Measurements from ENCODE around the gene TMTC1.

Gene TMTC1

GRCh38 chr12:29780084-29780483, 3.7 kb downstream of the TMTC1 start:
- DNase-seq (ENCODE audit: low read depth) = no peak

- DNase-seq (ENCODE audit: low read depth) = no peak
Measured at GRCh38 chr12:29778531-29778930, 5.2 kb downstream of the TMTC1 start.

GRCh38 chr12:29773076-29773475, 10.7 kb downstream of the TMTC1 start:
- DNase-seq (ENCODE audit: low read depth) = no peak

- no peak for DNase-seq (ENCODE audit: low read depth)
Measured at GRCh38 chr12:29771786-29772185, 12.0 kb downstream of the TMTC1 start.

- no peak for DNase-seq (ENCODE audit: low read depth)
Measured at GRCh38 chr12:29771165-29771564, 12.6 kb downstream of the TMTC1 start.

GRCh38 chr12:29769162-29769858, 14.4 kb downstream of the TMTC1 start:
- peak; percentile 92 for DNase-seq (ENCODE audit: low read depth)

- DNase-seq (ENCODE audit: low read depth) = no peak
Measured at GRCh38 chr12:29768372-29768771, 15.4 kb downstream of the TMTC1 start.

GRCh38 chr12:29763301-29763683, 20.4 kb downstream of the TMTC1 start:
- no peak for DNase-seq (ENCODE audit: low read depth)

- DNase-seq (ENCODE audit: low read depth) = peak; percentile 58
Measured at GRCh38 chr12:29762637-29763300, 21.0 kb downstream of the TMTC1 start.

- DNase-seq (ENCODE audit: low read depth) = no peak
Measured at GRCh38 chr12:29759950-29760349, 23.8 kb downstream of the TMTC1 start.

- no peak for DNase-seq (ENCODE audit: low read depth)
Measured at GRCh38 chr12:29756741-29757390, 26.9 kb downstream of the TMTC1 start.

- no peak for DNase-seq (ENCODE audit: low read depth)
Measured at GRCh38 chr12:29754235-29755189, 29.2 kb downstream of the TMTC1 start.

GRCh38 chr12:29752121-29752520, 31.6 kb downstream of the TMTC1 start:
- peak; percentile 71 for DNase-seq (ENCODE audit: low read depth)

- DNase-seq (ENCODE audit: low read depth) = no peak
Measured at GRCh38 chr12:29751676-29752075, 32.1 kb downstream of the TMTC1 start.

- DNase-seq (ENCODE audit: low read depth) = no peak
Measured at GRCh38 chr12:29750928-29751220, 32.9 kb downstream of the TMTC1 start.

- DNase-seq (ENCODE audit: low read depth) = no peak
Measured at GRCh38 chr12:29750131-29750927, 33.4 kb downstream of the TMTC1 start.

- no peak for DNase-seq (ENCODE audit: low read depth)
Measured at GRCh38 chr12:29744365-29744764, 39.4 kb downstream of the TMTC1 start.

- DNase-seq (ENCODE audit: low read depth) = peak; percentile 98
Measured at GRCh38 chr12:29743801-29744200, 39.9 kb downstream of the TMTC1 start.

- DNase-seq (ENCODE audit: low read depth) = no peak
Measured at GRCh38 chr12:29743077-29743476, 40.7 kb downstream of the TMTC1 start.

GRCh38 chr12:29742646-29743045, 41.1 kb downstream of the TMTC1 start:
- peak; percentile 37 for DNase-seq (ENCODE audit: low read depth)
